Muscle of leg (tissue), 9 donors: ENCODE data around the gene JAML. TPM values are rescaled to one million over a fixed set of nuclear protein-coding genes. Genes with fewer than 3 reads are reported as not detected.

Source experiments
- polyA plus RNA-seq, 8 donors: library from polyadenylated mRNA; unstranded; fragments of 120-200 nt; gene quantifications; one replicate each; pipeline versions ENCODE4 v1.2.1 to v1.2.3, GENCODE V29; 2013; ENCODE audit warnings: inconsistent platforms in 1 of 8, low replicate concordance in 1 of 8; ENCODE audit not compliant: insufficient read length in 8 of 8, insufficient read depth in 1 of 8
- total RNA-seq: library from RNA; stranded (reverse); fragments of 120-200 nt; gene quantifications from one replicate; pipeline ENCODE4 v1.2.4, GENCODE V29; 2013

Gene JAML
- total and polyA plus RNA-seq, 9 donors: 1.2 to 5.3 (median 2.3) TPM

Other genes with a start within 250 kb of the JAML start
- gene IL10RA, start 238.6 kb downstream of the JAML start, total RNA-seq: 4.8 TPM
- gene IL10RA, start 238.6 kb downstream of the JAML start, polyA plus RNA-seq: 1 to 10 TPM; 2.9 to 7.8 (median 4.2) TPM
- gene TMPRSS4, start 147.9 kb downstream of the JAML start, total RNA-seq: not detected
- 1 to 10 TPM in 2 of 8 donors, under 1 TPM in 6; 0.07 to 5.2 (median 0.25) TPM for gene TMPRSS4, start 147.9 kb downstream of the JAML start, polyA plus RNA-seq
- under 0.01 TPM for gene SMIM35, start 138.0 kb downstream of the JAML start, total RNA-seq
- gene SMIM35, start 138.0 kb downstream of the JAML start, polyA plus RNA-seq: under 1 TPM; 0.04 to 0.47 (median 0.11) TPM
- 2.4 TPM for gene SCN4B, start 72.2 kb downstream of the JAML start, total RNA-seq
- gene SCN4B, start 72.2 kb downstream of the JAML start, polyA plus RNA-seq: 1 to 10 TPM; 2.8 to 5.1 (median 4.1) TPM
- gene SCN2B, start 48.4 kb downstream of the JAML start, total RNA-seq: 4.2 TPM
- 1 to 10 TPM; 2.1 to 5.4 (median 4.4) TPM for gene SCN2B, start 48.4 kb downstream of the JAML start, polyA plus RNA-seq
- 0.53 TPM for gene MPZL3, start 27.4 kb upstream of the JAML start, total RNA-seq
- 1 to 10 TPM in 2 of 8 donors, under 1 TPM in 6; 0.41 to 1.7 (median 0.77) TPM for gene MPZL3, start 27.4 kb upstream of the JAML start, polyA plus RNA-seq
- gene MPZL2, start 39.3 kb upstream of the JAML start, total RNA-seq: 0.40 TPM
- 1 to 10 TPM in 3 of 8 donors, under 1 TPM in 5; 0.54 to 6.9 (median 0.93) TPM for gene MPZL2, start 39.3 kb upstream of the JAML start, polyA plus RNA-seq
- gene CD3E, start 79.7 kb upstream of the JAML start, total RNA-seq: 0.13 TPM
- under 1 TPM; 0.25 to 0.64 (median 0.35) TPM for gene CD3E, start 79.7 kb upstream of the JAML start, polyA plus RNA-seq
- 0.18 TPM for gene CD3D, start 117.7 kb upstream of the JAML start, total RNA-seq
- under 1 TPM in 4 of 8 donors, not detected in 4; 0.29 to 0.74 (median 0.41) TPM for gene CD3D, start 117.7 kb upstream of the JAML start, polyA plus RNA-seq
- gene CD3G, start 119.3 kb upstream of the JAML start, total RNA-seq: 0.13 TPM
- under 1 TPM in 7 of 8 donors, not detected in 1; 0.04 to 0.37 (median 0.13) TPM for gene CD3G, start 119.3 kb upstream of the JAML start, polyA plus RNA-seq
- 27.3 TPM for gene UBE4A, start 134.6 kb upstream of the JAML start, total RNA-seq
- 10 to 100 TPM; 15.5 to 23.6 (median 18.3) TPM for gene UBE4A, start 134.6 kb upstream of the JAML start, polyA plus RNA-seq
- gene ATP5MG, start 176.6 kb upstream of the JAML start, total RNA-seq: 256 TPM
- 100 to 1,000 TPM; 384 to 442 (median 421) TPM for gene ATP5MG, start 176.6 kb upstream of the JAML start, polyA plus RNA-seq
- 27.2 TPM for gene KMT2A, start 211.5 kb upstream of the JAML start, total RNA-seq
- gene KMT2A, start 211.5 kb upstream of the JAML start, polyA plus RNA-seq: 10 to 100 TPM; 20.9 to 32.0 (median 26.3) TPM